ENCODE measurements around the gene CD38. TPM values are rescaled to one million over a fixed set of nuclear protein-coding genes. Genes with fewer than 3 reads are reported as not detected.
"Not testable (repeated sequence)": the region's sequence is repeated elsewhere in the genome, so short reads cannot be mapped to it uniquely, and the experiment has no call there.

CD38 gene
- total RNA-seq, 1 donor from 2014 or later: 0.15 TPM

DNA sequence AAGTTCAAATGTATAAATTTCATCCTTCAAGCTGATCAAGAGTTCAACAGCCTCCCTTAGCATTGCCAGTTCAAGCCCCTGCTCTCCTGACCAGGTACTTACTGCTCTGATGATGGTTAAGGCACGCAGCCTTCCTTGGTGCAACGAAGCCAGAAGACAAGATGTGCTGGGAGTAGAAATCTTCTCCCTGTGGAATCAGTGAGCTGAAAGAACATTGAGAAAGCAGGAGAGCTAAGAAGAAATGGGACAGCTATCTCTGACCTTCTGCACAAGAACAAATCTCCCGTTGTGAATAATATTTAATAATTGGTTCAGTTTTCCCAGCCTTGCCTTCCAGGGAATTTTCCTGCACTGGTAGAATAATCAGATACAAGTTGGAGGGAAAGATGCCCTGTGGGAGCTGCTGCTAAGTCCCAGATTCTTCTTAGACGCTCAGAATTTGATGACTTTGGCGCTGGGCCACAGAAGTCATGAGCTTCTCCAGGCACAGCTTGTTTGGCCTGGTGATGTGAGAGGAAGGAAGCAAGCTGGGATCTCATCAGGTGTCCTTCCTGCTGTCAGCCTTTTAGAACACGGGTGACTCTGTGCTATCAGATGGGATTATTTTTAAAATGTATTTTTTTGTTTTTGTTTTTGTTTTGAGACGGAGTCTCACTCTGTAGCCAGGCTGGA is 77.8 kb downstream of the CD38 start:
- no peak for TF ChIP-seq CTCF (IDR thresholded peaks at IDR 0.05; ENCODE audit: unreplicated experiment)
- Mint-ChIP-seq H3K4me1 (ENCODE audit: unreplicated experiment) (no peaks in the 10 kb centered on the region), H3K9me3 (ENCODE audit: unreplicated experiment) (no peaks in the 10 kb centered on the region), H3K4me3 (ENCODE audit: unreplicated experiment) (no peak overlapping the region), H3K27ac (ENCODE audit: unreplicated experiment) (no peak overlapping the region), H3K36me3 (ENCODE audit: low read depth, unreplicated experiment) (no peaks in the 10 kb centered on the region), H3K27me3 (ENCODE audit: unreplicated experiment) (peaks cover 5% of the 10 kb centered on the region)
- DNase-seq (ENCODE audit: low spot score): no peak

DNA sequence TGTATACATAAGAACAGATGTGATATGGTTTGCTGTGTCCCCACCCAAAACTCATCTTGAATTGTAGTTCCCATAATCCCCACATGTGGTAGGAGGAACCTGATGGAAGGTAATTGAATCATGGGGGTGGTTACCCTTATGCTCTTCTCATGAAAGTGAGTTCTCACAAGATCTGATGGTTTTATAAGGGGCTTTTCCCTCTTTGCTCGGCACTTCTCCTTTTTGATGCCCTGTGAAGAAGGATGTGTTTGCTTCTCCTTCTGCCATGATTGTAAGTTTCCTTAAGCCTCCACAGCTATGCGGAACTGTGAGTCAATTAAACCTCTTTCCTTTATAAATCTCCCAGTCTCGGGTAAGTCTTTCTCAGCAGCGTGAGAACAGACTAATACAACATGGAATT is 83.1 kb downstream of the CD38 start:
- H3K27me3 Mint-ChIP-seq (ENCODE audit: unreplicated experiment): not testable (repeated sequence)

GRCh38 chr4:15864651-15865566 is 86.8 kb downstream of the CD38 start:
- Mint-ChIP-seq H3K36me3 (ENCODE audit: low read depth, unreplicated experiment) (no peaks in the 10 kb centered on the region), H3K27ac (ENCODE audit: unreplicated experiment) (no peak overlapping the region), H3K4me1 (ENCODE audit: unreplicated experiment) (no peaks in the 10 kb centered on the region), H3K4me3 (ENCODE audit: unreplicated experiment) (no peak overlapping the region), H3K9me3 (ENCODE audit: unreplicated experiment) (no peaks in the 10 kb centered on the region), H3K27me3 (ENCODE audit: unreplicated experiment) (no peaks in the 10 kb centered on the region)
- no peak for DNase-seq (ENCODE audit: low spot score)
- TF ChIP-seq CTCF (IDR thresholded peaks at IDR 0.05; ENCODE audit: unreplicated experiment): no peak

More for the DNA sequence above, 83.1 kb downstream of the CD38 start:
- not testable (repeated sequence) for H3K4me1 Mint-ChIP-seq (ENCODE audit: unreplicated experiment); H3K9me3 Mint-ChIP-seq (ENCODE audit: unreplicated experiment); H3K36me3 Mint-ChIP-seq (ENCODE audit: low read depth, unreplicated experiment); H3K4me3 Mint-ChIP-seq (ENCODE audit: unreplicated experiment); H3K27ac Mint-ChIP-seq (ENCODE audit: unreplicated experiment); DNase-seq (ENCODE audit: low spot score)

DNA sequence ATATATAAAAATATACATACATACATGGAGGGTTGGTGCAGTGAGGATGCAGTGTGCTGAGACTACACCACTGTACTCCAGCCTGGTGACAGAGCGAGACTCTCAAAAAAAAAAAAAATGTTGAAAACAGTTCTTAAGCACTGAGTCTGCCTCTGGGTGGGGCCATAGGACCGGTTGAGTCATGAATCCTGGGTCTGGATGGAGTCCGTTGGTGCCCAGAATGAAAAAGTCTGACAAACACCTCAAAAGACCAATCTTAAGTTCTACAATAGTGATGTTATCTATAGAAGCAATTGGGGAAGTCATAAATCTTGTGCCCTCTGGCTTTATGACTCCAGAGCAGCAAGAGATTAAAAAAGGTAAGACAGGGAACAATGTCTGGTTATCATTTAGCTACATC is 90.0 kb downstream of the CD38 start:
- Mint-ChIP-seq H3K27ac (ENCODE audit: unreplicated experiment) (no peak overlapping the region), H3K4me3 (ENCODE audit: unreplicated experiment) (no peak overlapping the region), H3K36me3 (ENCODE audit: low read depth, unreplicated experiment) (no peaks in the 10 kb centered on the region), H3K27me3 (ENCODE audit: unreplicated experiment) (no peaks in the 10 kb centered on the region), H3K4me1 (ENCODE audit: unreplicated experiment) (no peaks in the 10 kb centered on the region), H3K9me3 (ENCODE audit: unreplicated experiment) (no peaks in the 10 kb centered on the region)
- no peak for TF ChIP-seq CTCF (IDR thresholded peaks at IDR 0.05; ENCODE audit: unreplicated experiment)
- no peak for DNase-seq (ENCODE audit: low spot score)

DNA sequence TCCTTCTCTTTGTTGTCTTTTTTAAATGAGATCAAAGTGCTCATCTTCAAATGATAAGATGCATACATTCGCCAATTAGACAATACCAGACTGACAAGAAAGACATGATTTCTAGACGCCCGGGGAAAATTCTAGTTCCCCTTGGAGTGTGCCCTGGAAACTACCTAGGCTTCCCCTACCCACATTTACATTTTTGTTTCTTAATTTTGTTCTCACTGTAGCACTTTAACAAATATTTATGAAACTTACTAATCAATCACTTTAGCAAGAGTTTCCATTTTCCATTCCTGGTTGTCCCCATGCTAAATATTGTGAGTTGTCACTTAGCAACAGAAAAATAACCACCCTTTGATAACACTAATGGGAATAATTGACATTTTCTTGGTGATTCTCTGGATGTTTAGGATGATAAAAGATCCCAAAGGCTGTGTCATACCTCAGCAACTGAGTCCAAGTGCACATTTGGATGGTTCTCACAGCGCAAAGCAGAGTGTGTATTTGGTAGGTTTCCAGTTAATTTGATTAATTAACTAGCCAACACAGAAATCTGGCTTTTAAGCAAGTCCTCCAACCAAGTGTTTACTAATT is 90.8 kb downstream of the CD38 start:
- no peak overlapping the region for H3K4me3 Mint-ChIP-seq (ENCODE audit: unreplicated experiment)
- no peak overlapping the region for H3K27ac Mint-ChIP-seq (ENCODE audit: unreplicated experiment)
- no peak for DNase-seq (ENCODE audit: low spot score)
- TF ChIP-seq CTCF (IDR thresholded peaks at IDR 0.05; ENCODE audit: unreplicated experiment): no peak
- no peaks in the 10 kb centered on the region for H3K4me1 Mint-ChIP-seq (ENCODE audit: unreplicated experiment)
- no peaks in the 10 kb centered on the region for H3K27me3 Mint-ChIP-seq (ENCODE audit: unreplicated experiment)
- H3K9me3 Mint-ChIP-seq (ENCODE audit: unreplicated experiment): no peaks in the 10 kb centered on the region
- H3K36me3 Mint-ChIP-seq (ENCODE audit: low read depth, unreplicated experiment): no peaks in the 10 kb centered on the region

Data from endothelial cell (in vitro differentiated cells).